ENCODE data around the gene NUP133.
"Not testable (repeated sequence)": the region's sequence is repeated elsewhere in the genome, so short reads cannot be mapped to it uniquely, and the experiment has no call there.

Gene NUP133

DNA sequence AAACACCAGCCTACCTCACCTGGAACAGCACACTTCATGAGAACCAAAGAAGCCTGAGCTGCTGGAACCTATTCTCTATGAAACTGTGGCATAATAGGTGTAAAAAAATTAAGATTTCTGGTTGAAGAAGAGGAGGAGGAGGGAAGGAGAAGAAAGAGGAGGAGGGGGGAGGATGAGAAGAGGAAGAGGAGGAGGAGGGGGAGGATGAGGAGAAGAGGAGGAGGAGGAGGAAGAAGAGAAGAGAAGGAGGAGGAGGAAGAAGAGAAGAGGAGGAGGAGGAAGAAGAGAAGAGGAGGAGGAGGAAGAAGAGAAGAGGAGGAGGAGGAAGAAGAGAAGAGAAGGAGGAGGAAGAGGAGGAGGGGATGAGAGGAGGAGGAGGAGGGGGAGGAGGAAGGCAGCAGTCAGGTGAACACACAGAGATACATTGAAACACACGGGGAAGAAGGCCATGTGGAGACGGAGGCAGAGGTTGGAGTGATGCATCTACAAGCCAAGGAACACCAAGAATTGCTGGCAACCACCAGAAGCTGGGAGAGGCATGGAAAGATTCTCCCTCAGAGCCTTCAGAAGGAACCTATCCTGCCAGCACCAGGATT, 82.5 kb downstream of the NUP133 start:
- no peak for DNase-seq (ENCODE audit: insufficient read length, low spot score)
- no peak for FAIRE-seq

DNA sequence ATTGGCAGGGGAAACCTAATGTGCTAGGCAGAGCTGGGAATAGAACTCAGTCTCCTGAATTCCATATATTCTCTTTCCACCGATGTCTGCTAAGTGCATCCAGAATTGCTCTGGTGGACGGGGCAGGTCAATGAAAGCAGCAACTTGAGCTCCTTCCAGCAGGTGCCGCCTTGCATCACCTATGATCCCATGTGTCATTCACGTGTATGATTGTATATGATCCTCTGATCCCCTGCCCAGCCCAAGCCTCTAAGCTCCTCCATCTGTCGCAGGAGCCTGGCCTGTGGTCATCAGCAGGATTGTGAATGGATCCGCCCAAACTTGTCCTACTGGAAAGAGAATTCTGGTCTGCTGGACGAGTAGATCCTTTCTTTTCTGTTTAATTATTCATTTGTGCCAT, 87.4 kb downstream of the NUP133 start:
- no peak for FAIRE-seq

DNA sequence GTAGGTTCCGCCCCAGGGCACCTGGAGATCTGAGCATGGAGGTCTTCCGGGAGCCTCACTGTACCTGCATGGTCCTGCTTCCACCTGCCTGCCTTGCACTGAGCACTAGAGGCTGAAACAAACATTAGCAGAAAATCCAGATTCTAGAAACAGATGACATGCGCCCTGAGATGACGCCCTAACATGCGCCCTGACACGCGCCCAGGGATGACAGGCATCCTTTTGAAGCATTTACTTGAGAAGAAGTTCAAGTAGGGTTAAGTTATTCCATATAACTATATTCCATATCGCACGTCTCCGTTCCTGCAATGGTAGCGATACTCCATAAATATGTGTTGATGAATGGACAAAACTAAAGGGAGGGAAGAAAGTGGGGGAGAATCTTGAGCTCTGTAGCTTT, 87.9 kb downstream of the NUP133 start:
- DNase-seq (ENCODE audit: insufficient read length, low spot score) (no peak), FAIRE-seq (no peak)

More for the DNA sequence above, 87.4 kb downstream of the NUP133 start:
- no peak for DNase-seq (ENCODE audit: insufficient read length, low spot score)

DNA sequence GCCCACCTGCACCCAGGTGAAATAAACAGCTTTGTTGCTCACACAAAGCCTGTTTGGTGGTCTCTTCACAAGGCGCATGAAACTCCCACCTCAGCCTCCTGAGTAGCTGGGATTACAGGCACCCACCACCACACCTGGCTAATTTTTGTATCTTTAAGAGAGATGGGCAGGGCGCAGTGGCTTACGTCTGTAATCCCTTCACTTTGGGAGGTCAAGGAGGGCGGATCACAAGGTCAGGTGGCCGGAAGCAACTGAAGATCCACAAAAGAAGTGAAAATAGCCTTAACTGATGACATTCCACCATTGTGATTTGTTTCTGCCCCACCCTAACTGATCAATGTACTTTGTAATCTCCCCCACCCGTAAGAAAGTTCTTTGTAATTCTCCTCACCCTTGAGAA, 89.6 kb downstream of the NUP133 start:
- DNase-seq (ENCODE audit: insufficient read length, low spot score); FAIRE-seq: not testable (repeated sequence)

DNA sequence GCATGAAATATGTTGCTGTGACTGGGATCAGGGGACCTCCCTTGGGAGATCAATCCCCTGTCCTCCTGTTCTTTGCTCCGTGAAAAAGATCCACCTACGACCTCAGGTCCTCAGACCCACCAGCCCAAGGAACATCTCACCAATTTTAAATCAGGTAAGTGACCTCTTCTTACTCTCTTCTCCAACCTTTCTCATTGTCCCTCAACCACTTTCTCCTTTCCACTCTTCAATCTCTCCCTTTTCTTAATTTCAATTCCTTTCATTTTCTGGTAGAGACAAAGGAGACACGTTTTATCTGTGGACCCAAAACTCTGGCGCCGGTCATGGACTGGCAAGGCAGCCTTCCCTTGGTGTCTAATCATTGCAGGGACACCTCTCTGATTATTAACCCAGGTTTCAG, 95.3 kb downstream of the NUP133 start:
- FAIRE-seq; DNase-seq (ENCODE audit: insufficient read length, low spot score): not testable (repeated sequence)

DNA sequence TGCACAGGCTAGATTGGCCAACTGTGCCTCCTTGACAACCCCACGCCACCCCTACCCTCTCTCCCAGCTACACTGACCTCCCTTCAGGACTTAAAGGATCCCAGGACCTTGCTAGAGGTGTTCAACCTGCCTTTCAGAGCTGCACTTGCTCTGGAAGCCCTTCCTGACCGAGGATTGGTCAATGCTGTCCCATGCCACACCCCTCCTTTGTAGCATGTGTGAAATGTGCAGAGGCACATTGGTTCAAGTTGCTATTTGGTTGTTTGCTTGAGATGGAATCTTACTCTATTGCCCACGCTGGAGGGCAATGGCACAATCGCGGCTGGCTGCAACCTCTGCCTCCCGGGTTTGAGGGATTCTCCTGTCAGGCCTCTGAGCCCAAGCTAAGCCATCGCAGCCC, 96.1 kb downstream of the NUP133 start:
- FAIRE-seq, result no peak

DNA sequence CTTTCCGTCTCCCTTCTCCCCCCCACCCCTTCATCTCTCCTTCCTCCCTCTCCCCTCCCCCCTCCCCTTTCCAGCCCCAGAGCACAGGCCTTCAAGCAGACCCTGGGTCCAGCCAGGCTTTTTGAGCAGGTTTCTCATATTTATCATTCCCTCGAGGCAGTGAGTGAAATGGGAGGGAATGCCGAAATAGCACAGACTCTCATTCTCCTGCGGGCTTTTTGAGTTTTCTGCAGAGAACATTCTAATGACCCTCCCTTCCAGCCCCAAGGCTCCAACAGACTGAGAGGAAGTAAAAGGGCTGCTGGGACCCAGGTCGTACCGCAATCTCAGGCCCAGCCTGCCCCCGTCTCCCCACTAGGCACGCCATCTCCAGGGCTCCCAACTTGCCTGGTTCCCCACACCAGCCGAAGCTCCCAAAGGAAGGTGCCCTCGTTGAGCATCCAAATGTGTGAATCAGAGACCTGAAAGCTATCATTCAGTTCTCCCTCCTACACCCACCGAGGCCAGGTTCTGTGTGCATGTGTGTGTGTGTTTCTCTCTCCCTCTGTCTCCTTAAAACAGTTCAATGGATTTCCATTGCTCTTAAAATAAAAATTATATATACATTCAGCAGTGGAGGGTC, 96.6 kb downstream of the NUP133 start:
- no peak for FAIRE-seq
- DNase-seq (ENCODE audit: insufficient read length, low spot score), result peak; percentile 31

More for the DNA sequence above, 96.1 kb downstream of the NUP133 start:
- no peak for DNase-seq (ENCODE audit: insufficient read length, low spot score)

DNA sequence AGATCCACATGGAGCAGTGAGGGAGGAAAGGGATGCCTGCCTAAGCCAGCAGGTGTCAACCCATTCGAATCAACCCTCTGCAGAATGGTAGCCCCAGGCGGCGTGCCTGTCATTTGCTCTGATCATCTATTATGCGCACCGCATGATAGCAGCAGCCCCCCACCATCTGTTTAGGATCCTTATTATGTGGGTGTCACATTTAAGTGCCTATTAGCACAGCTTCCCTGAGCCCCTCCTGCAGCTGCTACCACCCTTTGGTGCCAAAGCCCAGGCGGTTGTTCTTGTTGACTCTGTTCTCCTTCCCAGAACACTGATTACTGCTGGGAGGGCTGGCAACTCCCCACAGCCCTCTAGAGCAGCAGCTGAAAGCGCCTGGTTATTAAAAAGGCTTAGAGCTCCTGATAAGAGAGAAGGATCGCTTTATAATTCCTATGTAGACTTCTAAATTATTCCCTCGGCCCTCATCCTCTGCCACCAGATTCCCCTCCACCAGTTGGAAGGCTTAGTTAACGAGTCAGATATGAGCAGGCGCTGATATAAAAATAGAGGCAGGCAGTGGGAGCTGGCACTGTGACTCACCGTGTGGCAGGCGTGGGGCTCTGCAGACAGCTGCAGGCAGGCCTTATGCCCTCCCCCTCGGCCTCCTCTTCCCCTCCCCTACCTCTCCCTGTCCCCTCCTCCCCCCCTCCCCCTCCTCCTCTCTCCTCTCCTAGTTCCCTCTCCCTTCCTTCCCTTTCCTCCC, 97.3 kb downstream of the NUP133 start:
- DNase-seq (ENCODE audit: insufficient read length, low spot score) (peak; percentile 88), FAIRE-seq (no peak)

DNA sequence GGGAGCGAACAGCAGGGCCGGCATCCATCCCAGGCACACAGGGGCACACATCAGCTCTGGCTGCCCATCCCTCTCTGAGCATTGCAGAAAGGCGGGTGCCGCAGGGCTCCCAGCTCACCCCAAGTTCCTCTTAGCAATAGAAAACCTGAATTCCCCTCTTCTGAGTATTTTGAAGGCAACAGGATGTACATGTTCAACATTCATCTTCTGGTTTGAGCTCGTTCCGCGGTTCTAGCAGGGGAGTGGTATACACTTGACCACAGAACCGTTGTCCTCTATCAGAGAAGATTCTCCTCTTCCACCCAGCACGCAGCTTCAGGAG, 97.8 kb downstream of the NUP133 start:
- FAIRE-seq (peak; percentile 4), DNase-seq (ENCODE audit: insufficient read length, low spot score) (no peak)

DNA sequence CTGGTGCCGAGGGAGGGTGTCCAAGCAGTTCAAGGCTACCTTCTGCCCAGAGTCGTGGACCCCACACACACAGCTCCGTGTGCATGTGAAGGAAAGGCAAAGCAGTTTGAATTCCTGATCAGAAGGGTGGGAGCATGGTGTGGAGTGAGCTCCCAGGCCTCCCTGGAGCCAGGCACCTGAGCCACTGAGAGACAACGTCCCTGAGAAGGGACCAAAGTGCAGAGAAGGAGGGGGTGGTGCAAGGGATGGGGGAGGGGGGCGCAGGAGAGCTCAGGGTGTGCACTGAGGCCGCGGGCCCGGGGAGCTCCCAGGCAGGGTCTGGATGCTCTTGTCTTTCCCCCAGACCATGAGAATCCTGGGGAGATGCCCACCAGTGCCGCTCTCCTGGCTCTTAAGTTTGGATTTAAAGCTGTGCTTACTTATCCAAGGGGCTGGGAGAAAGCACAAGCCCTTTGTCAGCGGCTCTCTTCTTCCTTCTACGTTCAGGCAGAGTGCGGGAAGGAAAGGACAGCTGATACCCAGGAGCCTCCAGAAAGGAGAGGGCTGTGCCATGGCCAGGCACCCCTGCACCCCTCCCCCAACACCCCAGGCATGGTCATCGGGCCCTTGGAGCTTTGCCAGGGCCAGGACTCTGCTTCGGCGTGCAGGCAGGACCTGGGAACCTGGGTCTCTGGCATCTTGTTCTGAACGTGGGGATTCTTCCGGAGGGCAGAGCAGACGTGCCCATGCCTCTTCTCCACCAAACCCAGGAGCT, 98.3 kb downstream of the NUP133 start:
- DNase-seq (ENCODE audit: insufficient read length, low spot score) (no peak), FAIRE-seq (no peak)

DNA sequence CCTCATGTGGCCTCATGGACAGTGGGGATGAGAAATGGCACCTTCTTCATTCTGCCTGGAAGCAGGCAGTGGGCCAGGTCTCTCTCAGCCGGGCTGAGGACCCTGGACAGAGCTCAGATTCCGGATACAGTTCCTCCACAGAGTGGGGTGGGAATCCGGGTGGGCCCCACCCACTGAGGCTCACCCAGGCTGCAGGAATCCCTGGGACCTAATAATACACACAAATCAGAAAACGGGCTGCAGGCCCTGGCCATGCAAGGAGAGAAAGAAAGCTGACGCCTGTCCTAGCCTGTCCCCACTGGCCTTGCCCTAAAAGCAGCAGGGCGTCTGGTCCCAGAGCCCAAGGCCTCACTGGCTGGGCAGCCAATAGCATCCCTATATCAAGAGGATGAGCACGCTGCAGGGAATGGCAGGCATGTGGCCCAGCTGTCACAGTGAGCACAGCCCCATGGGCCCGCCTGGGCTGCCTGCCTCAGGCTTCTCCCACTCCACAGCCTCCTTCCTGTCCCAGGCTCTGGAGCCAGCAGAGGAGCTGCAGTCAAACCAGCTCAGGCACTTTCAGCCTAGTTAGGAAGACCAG, 99.6 kb downstream of the NUP133 start:
- DNase-seq (ENCODE audit: insufficient read length, low spot score) (no peak), FAIRE-seq (no peak)

DNA sequence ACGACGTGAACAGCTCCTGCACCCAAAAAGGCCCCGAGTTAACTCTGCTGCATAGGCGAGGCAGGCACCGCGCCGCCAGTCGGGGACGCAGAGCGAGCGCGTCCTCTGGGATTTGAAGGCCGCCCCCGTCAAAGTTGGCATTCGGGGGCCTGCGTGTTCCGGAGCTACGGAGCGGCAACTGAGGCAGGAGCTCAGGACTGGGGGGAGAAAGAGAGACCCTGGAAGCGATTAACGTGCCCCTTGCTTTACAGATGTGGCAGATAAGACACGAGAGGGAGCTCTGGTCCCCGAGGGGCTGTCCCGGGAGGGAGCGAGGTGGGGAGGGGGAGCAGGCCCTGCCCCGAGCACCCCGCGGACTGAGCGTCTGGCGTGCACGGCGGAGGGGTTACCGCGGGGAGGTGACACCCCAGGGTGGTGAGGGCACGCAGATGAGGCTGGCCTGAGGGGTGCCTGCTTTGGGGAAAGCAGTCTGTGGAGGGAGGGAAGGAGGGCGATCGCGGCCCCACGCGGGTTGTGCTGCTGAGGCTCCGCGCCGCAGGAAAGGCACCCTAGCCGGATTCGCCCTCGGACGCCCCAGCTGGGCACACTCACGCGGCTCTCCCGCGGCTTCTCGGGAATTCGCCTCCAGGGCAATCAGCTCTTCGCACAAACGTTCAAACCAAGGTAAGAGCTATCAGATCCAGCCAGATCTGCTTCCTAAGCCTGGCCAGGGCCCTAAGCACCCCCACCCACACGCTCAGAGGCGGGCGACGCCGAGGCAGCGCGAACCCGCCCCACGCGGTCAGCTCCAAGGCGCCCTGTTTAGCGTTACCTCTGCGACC, 100.7 kb downstream of the NUP133 start:
- no peak for DNase-seq (ENCODE audit: insufficient read length, low spot score)
- no peak for FAIRE-seq

DNA sequence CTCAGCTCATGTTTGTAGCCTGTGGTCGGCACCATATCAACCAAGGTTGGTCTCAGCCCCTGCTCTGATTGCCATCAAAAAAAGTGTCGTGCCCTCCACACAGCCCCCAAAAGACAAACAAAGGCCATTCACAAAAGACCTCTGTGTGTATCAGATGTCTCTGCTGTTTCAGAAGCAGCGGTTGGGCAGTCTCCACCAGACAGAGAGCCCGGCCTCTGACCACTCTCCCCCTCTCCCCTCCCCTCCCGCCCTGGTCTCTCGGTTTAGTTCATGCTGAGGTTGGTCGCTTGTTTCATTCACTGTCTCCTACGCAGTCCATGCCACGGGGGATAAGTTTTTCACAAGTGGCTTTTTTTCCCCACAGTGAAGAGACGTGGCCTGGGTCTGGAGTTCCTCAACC, 101.3 kb downstream of the NUP133 start:
- FAIRE-seq (no peak), DNase-seq (ENCODE audit: insufficient read length, low spot score) (no peak)

DNA sequence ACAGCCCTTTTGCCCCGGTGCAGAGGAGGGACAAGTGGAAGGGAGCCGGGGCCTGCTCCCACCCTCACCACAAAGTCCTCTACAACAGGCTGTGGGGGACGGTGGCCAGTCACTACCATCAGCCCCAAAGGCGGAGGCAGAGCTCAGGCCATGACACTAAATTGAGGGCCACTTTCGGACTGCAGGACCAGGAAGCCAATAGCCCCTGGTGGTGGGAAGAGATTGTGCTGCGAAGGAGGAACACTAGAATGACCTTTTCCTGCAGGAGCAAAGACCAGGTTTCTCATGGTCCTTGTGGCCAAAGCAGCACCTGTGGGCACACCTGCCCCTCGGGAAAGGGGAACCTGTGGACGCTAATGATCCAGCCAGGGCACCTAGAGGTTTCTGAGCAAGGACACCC, 104.6 kb downstream of the NUP133 start:
- no peak for FAIRE-seq

DNA sequence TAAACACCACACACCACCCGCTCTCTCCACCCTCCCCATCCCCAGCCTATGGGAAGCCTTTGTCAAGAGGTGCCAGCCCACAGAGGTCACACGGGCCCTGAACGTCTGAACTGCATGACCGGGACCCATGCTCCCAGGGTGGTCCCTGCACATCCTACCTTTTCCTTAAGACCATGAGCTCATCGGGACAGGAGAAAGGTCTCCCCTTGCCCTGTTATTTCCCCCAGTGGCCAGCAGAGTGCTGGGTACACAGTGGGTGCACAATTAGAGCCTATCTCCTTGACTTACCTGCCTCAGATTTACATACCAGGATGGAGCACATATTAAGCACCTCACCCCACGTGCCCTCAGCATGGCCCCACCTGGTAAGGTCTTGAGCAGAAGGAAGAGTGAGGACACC, 105.1 kb downstream of the NUP133 start:
- no peak for FAIRE-seq
- DNase-seq (ENCODE audit: insufficient read length, low spot score), result no peak

More for the DNA sequence above, 104.6 kb downstream of the NUP133 start:
- no peak for DNase-seq (ENCODE audit: insufficient read length, low spot score)

DNA sequence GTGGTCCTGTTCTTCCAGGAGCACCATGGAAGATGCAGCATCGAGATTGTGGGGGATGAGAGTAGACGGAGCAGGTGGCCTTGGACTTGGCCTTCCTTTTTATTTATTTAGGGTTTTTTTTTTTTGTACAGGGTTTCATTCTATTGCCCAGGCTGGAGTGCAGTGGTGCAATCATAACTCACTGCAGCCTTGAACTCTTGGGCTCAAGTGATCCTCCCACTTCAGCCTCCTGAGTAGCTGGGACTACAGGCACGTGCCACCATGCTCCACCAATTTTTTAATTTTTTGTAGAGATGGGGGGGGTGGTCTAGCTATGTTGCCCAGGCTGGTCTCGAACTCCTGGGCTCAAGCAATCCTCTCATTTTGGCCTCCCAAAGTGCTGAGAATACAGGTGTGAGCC, 105.8 kb downstream of the NUP133 start:
- DNase-seq (ENCODE audit: insufficient read length, low spot score); FAIRE-seq: not testable (repeated sequence)

DNA sequence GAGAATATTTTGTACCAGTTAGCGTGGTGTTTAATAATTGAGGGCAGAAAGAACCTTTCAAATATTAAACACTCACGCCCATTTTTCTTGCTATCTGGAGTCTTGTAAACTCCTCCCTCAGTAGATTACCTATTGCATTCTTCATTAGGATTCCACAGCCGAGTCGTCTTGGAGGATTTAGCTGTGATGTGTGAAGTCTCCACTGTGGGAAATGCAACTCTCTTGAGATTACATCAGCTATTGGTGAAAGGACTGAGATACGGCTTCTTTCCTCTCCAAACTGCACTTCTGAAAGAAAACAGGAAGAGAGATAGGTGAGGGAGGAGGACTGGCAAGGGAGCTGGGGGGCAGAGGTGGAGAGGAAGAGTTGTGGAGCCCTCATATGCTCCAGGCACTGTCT, 110.4 kb downstream of the NUP133 start:
- DNase-seq (ENCODE audit: insufficient read length, low spot score), result no peak
- FAIRE-seq, result no peak

DNA sequence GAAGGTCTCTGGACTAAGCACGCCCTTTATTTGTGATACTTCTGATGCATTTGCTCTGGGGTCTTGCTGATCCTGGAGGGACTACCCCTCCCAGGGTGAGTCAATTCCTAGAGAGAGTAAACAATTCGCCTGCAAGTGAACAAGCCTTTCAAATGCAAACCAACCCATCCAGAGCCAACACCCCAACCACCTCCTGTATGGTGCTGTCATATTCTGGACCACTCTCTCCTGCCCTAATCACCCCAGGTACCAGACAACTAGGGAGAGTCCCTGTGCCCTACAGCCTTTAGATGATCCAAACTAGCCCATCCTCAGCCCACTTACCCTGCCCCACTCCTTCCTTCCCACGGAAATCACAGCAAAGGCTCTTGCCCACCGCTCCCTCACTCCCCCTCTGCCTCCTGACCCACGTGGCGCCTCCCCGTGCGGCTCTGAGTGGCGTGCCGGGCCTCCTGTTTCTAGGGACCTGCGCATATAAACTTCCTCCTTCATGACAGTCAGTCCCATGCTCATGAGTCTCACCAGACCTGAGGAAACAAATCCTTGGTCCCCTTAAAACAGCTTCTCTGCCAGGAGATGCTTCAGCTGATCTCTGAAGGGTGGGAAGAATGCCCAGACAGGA, 111.4 kb downstream of the NUP133 start:
- FAIRE-seq (no peak), DNase-seq (ENCODE audit: insufficient read length, low spot score) (no peak)

DNA sequence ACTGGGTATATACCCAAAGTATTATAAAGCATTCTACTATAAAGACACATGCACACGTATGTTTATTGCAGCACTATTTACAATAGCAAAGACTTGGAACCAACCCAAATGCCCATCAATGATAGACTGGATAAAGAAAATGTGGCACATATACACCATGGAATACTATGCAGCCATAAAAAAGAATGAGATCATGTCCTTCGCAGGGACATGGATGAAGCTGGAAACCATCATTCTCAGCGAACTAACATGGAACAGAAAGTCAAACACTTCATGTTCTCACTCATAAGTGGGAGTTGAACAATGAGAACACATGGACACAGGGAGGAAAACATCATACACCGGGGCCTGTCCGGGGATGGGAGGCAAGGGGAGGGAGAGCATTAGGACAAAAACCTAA, 113.6 kb downstream of the NUP133 start:
- DNase-seq (ENCODE audit: insufficient read length, low spot score); FAIRE-seq: not testable (repeated sequence)

DNA sequence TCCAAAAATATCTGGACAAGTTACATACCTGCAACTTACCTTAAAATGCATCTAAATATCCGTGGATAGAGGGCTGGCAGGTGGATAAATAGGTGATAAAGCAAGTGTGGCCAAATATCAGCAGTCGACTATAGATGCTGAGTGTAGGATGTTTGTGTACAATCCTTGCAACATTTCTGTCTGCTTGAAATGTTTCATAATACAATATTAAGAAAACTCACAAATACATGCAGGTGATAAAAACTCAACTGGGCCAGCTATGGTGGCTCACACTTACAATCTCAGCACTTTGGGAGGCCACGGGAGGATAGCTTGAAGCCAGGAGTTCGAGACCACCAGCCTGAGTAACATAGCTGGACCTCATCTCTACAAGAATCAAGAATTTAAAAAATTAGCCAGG, 115.2 kb downstream of the NUP133 start:
- DNase-seq (ENCODE audit: insufficient read length, low spot score) (no peak), FAIRE-seq (no peak)
